Measurements from ENCODE around the gene SMC1B.

- TF ChIP-seq POLR2AphosphoS5 (IDR thresholded peaks at IDR 0.05) = no peak
- no peak for TF ChIP-seq CTCF (IDR thresholded peaks at IDR 0.05 in 8 of 11, conservative IDR thresholded peaks at IDR 0.05 in 3 of 11)
These were observed 101.0 kb downstream of the SMC1B start for GRCh38 chr22:45312415-45312814.

Data from spleen (tissue), 7 donors.